Left renal cortex interstitium (tissue), 4 donors: ENCODE results near the gene GINM1. TPM values are rescaled to one million over a fixed set of nuclear protein-coding genes. Genes with fewer than 3 reads are reported as not detected.

Source experiments
- DNase-seq, 4 donors: peaks; one replicate each; pipeline ENCODE4 v3.0.0-alpha.2; 2013; ENCODE audit warnings: low read depth in 4 of 4, low spot score in 2 of 4, missing footprints in 1 of 4
- polyA plus RNA-seq, 4 donors: library from polyadenylated mRNA; unstranded; fragments of 120-200 nt; gene quantifications; one replicate each; pipeline ENCODE4 v1.2.1, GENCODE V29; 2013; ENCODE audit not compliant: insufficient read length in 4 of 4

The GINM1 gene
- polyA plus RNA-seq, 4 donors = 80.4 to 99.1 (median 91.6) TPM

GRCh38 chr6:149586149-149586548, 20.0 kb downstream of the GINM1 start:
- DNase-seq = no peak

- no peak for DNase-seq
Measured at GRCh38 chr6:149592983-149593382, 26.8 kb downstream of the GINM1 start.

- DNase-seq = peak in 1 of 4 donors; percentile 24
Measured at GRCh38 chr6:149593408-149593807, 27.2 kb downstream of the GINM1 start.

GRCh38 chr6:149600508-149600907, 34.3 kb downstream of the GINM1 start:
- DNase-seq = no peak

GRCh38 chr6:149608381-149608982, 42.3 kb downstream of the GINM1 start:
- no peak for DNase-seq

- no peak for DNase-seq
Measured at GRCh38 chr6:149614337-149614736, 48.2 kb downstream of the GINM1 start.

- no peak for DNase-seq
Measured at GRCh38 chr6:149615805-149616204, 49.6 kb downstream of the GINM1 start.

- no peak for DNase-seq
Measured at GRCh38 chr6:149627672-149628071, 61.5 kb downstream of the GINM1 start.

- DNase-seq = no peak
Measured at GRCh38 chr6:149628875-149629510, 62.8 kb downstream of the GINM1 start.

GRCh38 chr6:149634315-149634714, 68.1 kb downstream of the GINM1 start:
- DNase-seq = no peak

- DNase-seq = no peak
Measured at GRCh38 chr6:149636124-149636523, 69.9 kb downstream of the GINM1 start.

Other genes with a start within 250 kb of the GINM1 start
- gene TAB2, start 248.7 kb upstream of the GINM1 start, polyA plus RNA-seq = 100 to 1,000 TPM in 1 of 4 donors, 10 to 100 TPM in 3; 80.7 to 103 (median 85.4) TPM
- gene SUMO4, start 166.1 kb upstream of the GINM1 start, polyA plus RNA-seq = 1 to 10 TPM in 2 of 4 donors, under 1 TPM in 2; 0.42 to 1.8 (median 0.88) TPM
- under 1 TPM; 0.14 to 0.96 (median 0.45) TPM for gene ZC3H12D, start 81.4 kb upstream of the GINM1 start, polyA plus RNA-seq
- gene PPIL4, start 20.3 kb upstream of the GINM1 start, polyA plus RNA-seq = 10 to 100 TPM; 52.1 to 66.2 (median 58.3) TPM
- 10 to 100 TPM; 26.2 to 30.7 (median 28.7) TPM for gene KATNA1, start 82.3 kb downstream of the GINM1 start, polyA plus RNA-seq
- 10 to 100 TPM; 25.9 to 33.8 (median 32.4) TPM for gene LATS1, start 151.7 kb downstream of the GINM1 start, polyA plus RNA-seq
- gene NUP43, start 180.2 kb downstream of the GINM1 start, polyA plus RNA-seq = 10 to 100 TPM; 36.0 to 53.4 (median 43.3) TPM
- 10 to 100 TPM; 83.3 to 98.4 (median 90.1) TPM for gene PCMT1, start 183.4 kb downstream of the GINM1 start, polyA plus RNA-seq